Measurements from ENCODE around the gene MYOC. TPM values are rescaled to one million over a fixed set of nuclear protein-coding genes. Genes with fewer than 3 reads are reported as not detected.

MYOC gene
- total and polyA plus RNA-seq, 12 donors: 0.80 to 7.5 (median 2.7) TPM

GRCh38 chr1:171654942-171655745, 2.7 kb upstream of the MYOC start:
- TF ChIP-seq CTCF (IDR thresholded peaks at IDR 0.05): peak; percentile 62 to 88 (median 81)
- Histone ChIP-seq H3K4me1 (peaks cover 10 to 62% (median 37%) of the 10 kb centered on the region in 9 donors), H3K27ac (peak overlapping the region; percentile 66 to 94 (median 84)), H3K36me3 (no peaks in the 10 kb centered on the region), H3K27me3 (no peaks in the 10 kb centered on the region), H3K4me3 (peak overlapping the region in 8 of 10 donors; percentile 1 to 32 (median 21)), H3K9me3 (no peaks in the 10 kb centered on the region)
- ATAC-seq (peak; percentile 87 to 93 (median 90)), DNase-seq (peak; percentile 88 to 90)
- intact Hi-C loops (cut with DNase I): no loop called here
- 11 to 12% methylated on average over 24 of the region's 24 CpGs for WGBS, 2 donors

GRCh38 chr1:171654201-171654941, 1.9 kb upstream of the MYOC start:
- peak; percentile 18 to 68 (median 53) for ATAC-seq
- Histone ChIP-seq H3K4me3 (peak overlapping the region in 6 of 10 donors; percentile 3 to 31 (median 18)), H3K36me3 (no peaks in the 10 kb centered on the region), H3K27ac (peak overlapping the region; percentile 66 to 94 (median 84)), H3K27me3 (no peaks in the 10 kb centered on the region), H3K9me3 (no peaks in the 10 kb centered on the region), H3K4me1 (peaks cover 10 to 68% (median 37%) of the 10 kb centered on the region in 9 donors)
- 15% methylated on average over 8 of the region's 8 CpGs for WGBS, 2 donors
- intact Hi-C loops (cut with DNase I): no loop called here
- peak in 1 of 2 donors; percentile 28 for DNase-seq
- no peak for TF ChIP-seq CTCF (IDR thresholded peaks at IDR 0.05)

- no peaks in the 10 kb centered on the region for H3K9me3 ChIP-seq
- H3K27me3 ChIP-seq: no peaks in the 10 kb centered on the region
- no peak for DNase-seq
- H3K4me3 ChIP-seq: no peak overlapping the region
- H3K4me1 ChIP-seq: peaks cover 10 to 68% (median 37%) of the 10 kb centered on the region in 9 donors
- TF ChIP-seq CTCF (IDR thresholded peaks at IDR 0.05): no peak
- no peaks in the 10 kb centered on the region for H3K36me3 ChIP-seq
- H3K27ac ChIP-seq: peak overlapping the region in 9 of 10 donors; percentile 78 to 94 (median 85)
- intact Hi-C loops (cut with DNase I): no loop called here
- no peak for ATAC-seq
- WGBS, 2 donors: 37 to 49% methylated on average over 1 of the region's 1 CpG
Measured at GRCh38 chr1:171653796-171654195, 1.3 kb upstream of the MYOC start.

GRCh38 chr1:171646249-171646560, 6.3 kb downstream of the MYOC start:
- 89 to 96% methylated on average over 1 of the region's 1 CpG for WGBS, 2 donors
- Histone ChIP-seq H3K4me1 (peaks cover 5 to 33% (median 17%) of the 10 kb centered on the region in 9 donors), H3K9me3 (no peaks in the 10 kb centered on the region), H3K27me3 (no peaks in the 10 kb centered on the region), H3K36me3 (no peaks in the 10 kb centered on the region), H3K4me3 (no peak overlapping the region), H3K27ac (peak overlapping the region in 7 of 10 donors; percentile 46 to 91 (median 87))
- peak in 2 of 8 donors; percentile 3 to 7 for ATAC-seq
- intact Hi-C loops (cut with DNase I): loop anchor here (2.0 to 10.0 kb wide), 8 partner anchors 71 to 341 kb away; partner anchors contain the start of genes METTL13 (in 3 of the 10) and VAMP4 (in 1 of the 10)
- no peak for DNase-seq
- TF ChIP-seq CTCF (IDR thresholded peaks at IDR 0.05): no peak

Data from heart right ventricle (tissue), 16 donors.